ENCODE results near the gene OPA3.
"Not testable (repeated sequence)": the region's sequence is repeated elsewhere in the genome, so short reads cannot be mapped to it uniquely, and the experiment has no call there.

The OPA3 gene

DNA sequence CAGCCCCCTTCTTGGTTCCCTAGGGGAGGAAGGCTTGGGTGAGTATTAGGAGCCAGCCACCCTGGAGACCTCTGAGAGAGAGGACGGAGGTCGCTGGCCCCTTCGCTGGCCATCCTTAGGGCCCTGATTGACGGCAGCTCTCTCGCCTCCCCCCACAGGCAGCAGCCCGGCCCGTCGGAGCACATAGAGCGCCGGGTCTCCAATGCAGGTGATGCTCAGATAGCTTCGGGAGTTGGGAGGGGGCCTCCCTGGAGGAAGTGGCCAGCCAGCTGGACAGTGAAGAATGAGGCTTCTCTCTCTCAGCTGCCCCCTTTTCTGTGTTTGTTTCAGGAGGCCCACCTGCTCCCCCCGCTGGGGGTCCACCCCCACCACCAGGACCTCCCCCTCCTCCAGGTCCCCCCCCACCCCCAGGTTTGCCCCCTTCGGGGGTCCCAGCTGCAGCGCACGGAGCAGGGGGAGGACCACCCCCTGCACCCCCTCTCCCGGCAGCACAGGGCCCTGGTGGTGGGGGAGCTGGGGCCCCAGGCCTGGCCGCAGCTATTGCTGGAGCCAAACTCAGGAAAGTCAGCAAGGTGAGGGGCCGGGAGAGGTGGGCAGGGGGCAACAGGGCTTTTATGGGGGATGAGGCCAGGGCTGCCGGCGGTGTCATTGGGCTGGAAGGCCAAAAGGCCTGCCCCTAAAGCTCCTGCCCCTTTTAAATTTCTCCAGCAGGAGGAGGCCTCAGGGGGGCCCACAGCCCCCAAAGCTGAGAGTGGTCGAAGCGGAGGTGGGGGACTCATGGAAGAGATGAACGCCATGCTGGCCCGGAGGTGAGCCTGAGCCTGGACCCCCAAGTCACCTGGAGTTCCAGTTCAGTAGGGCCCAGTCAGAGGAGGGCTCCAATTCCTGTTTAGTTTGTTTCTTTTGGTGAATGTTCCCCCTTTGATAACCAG, 62.3 kb downstream of the OPA3 start:
- DNase-seq (ENCODE audit: low spot score) (no peak), FAIRE-seq (no peak)

DNA sequence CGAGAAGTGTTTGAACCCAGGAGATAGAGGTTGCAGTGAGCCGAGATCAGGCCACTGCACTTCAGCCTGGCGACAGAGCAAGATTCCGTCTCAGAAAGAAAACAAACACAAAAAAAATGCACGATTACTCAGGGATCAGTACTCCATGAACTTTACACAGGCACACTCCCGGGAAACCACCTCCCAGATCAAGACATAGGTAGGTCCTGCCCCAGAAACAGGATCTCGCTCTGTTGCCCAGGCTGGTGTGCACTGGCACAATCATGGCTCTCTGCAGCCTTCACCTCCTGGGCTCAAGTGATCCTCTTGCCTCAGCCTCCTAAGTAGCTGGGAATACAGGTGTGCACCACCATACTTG, 66.2 kb downstream of the OPA3 start:
- FAIRE-seq = no peak

DNA sequence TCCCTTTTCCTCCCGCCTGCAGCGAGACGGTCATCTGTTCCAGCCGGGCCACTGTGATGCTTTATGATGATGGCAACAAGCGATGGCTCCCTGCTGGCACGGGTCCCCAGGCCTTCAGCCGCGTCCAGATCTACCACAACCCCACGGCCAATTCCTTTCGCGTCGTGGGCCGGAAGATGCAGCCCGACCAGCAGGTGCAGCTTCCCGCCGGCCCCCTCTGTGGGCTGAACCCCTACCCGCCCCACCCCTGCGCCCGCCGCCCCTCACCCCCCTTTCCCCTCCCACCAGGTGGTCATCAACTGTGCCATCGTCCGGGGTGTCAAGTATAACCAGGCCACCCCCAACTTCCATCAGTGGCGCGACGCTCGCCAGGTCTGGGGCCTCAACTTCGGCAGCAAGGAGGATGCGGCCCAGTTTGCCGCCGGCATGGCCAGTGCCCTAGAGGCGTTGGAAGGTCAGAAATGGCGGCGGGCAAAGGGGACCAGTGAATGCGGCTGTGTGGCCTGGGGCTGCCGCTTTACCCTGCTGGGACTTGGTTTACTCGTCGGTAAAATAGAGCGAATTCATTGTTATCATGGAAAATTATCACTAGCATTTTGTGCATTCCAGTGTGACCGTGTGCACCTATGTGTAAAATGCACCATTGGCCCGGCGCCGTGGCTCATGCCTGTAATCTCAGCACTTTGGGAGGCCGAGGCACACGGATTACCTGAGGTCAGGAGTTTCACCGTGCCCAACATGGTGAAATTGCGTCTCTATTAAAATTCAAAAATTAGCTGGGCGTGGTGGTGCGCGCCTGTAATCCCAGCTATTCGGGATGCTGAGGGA, 66.7 kb downstream of the OPA3 start:
- FAIRE-seq = no peak

More for the DNA sequence above, 66.2 kb downstream of the OPA3 start:
- no peak for DNase-seq (ENCODE audit: low spot score)

DNA sequence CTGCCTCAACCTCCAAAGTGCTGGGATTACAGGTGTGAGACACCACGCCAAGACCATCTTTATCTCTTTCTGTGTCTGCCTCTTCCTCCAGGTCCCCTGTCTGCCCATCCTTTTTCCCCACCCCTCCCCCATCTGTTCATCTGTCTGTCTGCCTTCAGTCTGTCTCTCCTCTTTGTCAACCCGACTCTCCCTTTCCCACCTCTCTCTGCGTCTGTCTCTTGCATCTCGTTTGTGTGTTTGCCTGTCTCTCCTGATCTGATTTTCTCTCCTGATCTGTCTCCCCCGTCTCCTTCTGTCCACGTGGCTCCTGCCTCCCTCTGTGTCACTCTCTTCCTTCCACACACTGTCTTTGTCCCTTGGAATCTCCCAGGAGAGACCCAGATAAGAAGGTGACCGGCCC, 67.4 kb downstream of the OPA3 start:
- no peak for DNase-seq (ENCODE audit: low spot score)
- FAIRE-seq = no peak

More for the DNA sequence above, 66.7 kb downstream of the OPA3 start:
- DNase-seq (ENCODE audit: low spot score) = no peak

DNA sequence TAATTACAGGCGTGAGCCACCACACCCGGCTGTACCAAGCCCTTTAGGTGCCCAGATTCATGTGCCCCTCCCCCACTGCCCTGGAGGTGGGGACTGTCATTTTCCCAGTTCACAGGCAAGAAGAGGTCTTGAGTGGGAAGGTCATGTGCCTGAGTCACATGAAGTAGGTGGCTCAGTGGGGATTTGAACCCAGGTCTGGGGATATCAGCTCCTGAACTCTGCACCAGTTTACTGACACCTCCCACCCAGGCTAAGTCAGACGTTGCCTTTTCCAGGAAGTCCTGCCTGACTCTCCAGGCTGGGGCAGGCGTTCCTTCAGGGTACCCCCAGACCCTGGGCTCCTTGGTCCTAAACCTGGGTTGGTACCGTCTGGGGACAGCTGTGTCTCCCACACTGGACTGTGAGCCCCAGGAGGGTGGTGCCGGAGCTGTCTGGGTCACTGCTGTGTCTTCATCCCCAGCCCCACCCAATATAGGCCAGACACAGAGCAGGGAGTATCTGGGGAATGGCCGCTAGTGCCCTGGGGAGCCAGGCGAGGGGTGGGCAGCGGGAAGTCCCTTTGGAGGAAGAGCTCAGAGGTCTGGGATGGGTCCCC, 68.7 kb downstream of the OPA3 start:
- no peak for DNase-seq (ENCODE audit: low spot score)
- FAIRE-seq = no peak

DNA sequence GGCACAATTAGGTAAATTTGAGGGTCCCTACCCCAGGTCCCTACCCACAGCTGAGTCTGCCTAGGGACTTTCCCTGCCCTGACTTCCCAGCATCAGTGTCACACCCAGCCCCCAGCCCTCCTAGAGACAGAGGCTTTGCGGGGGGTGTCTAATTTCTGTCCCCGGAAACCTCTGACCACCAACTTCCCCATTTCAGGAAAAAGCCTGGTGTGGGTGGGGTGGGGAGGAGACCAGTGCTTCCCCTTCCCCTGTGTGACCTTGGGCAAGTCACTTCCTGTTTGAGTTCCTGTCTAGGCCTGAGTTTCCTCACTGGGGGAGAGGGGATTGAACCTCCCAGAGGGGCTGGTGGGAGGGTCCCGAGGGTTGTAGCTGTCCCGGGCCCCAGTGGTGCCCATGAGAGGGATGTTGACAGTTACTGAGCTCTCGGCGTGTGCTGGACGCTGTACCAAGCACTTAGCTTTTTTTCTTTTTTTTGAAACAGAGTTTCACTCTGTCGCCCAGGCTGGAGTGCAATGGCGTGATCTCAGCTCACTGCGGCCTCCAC, 69.4 kb downstream of the OPA3 start:
- DNase-seq (ENCODE audit: low spot score) (no peak), FAIRE-seq (no peak)

DNA sequence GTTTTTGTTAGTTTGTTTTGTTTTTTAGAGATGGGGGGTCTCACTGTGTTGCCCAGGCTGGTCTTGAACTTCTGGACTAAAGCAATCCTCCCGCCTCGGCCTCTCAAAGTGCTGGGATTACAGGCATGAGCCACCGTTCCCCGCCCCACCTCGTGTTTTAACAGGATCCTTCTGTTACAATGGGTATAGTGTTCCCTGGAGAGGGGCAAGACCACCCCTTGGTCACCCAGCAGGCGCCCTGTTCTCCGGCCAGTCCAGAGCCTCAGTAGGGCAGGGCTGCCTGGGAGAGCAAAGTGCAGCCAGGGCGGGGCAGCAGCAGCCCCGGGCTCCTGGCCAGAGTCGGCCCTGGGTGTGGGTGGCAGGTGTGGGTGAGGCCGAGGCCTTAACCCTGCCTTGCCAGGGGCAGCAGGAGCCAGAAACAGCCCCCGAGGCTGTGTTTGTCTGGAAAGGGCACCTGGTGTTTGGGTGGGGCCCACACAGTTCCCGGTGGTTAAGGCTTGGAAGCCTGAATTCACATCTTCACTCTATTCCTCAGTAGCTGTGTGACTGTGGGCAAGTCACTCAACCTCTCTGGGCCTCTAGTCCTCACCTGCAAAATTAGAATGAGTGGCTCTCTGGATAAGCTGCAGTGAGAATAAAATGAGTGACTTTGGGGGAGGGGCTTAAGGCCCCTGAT, 70.1 kb downstream of the OPA3 start:
- DNase-seq (ENCODE audit: low spot score) (no peak), FAIRE-seq (no peak)

DNA sequence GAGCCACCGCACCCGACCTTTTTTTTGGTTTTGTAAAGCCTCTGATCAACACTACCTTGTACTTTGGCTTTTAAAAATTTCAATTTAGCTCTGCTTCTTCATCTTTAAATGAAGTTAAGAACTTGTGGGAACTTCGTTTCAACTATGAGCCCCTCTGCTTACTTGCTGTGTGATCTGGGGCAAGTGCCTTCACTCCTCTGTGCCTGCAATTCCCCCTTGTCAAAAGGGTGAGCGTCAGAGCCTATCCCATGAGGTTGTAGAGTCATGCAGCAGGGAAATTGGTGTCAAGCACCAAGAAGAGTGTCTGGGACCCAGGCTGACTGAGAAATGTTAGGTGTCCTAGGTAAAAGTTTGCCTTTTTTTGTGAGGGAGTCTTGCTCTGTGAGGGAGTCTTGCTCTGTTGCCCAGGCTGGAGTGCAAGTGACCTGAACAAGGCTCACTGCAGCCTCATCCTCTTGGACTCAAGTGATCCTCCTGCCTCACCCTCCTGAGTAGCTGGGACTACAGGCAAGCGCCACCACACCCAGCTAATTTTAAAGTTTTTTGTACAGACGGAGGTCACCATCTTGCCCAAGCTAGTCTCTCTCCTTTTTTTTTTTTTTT, 71.6 kb downstream of the OPA3 start:
- FAIRE-seq (no peak), DNase-seq (ENCODE audit: low spot score) (no peak)

DNA sequence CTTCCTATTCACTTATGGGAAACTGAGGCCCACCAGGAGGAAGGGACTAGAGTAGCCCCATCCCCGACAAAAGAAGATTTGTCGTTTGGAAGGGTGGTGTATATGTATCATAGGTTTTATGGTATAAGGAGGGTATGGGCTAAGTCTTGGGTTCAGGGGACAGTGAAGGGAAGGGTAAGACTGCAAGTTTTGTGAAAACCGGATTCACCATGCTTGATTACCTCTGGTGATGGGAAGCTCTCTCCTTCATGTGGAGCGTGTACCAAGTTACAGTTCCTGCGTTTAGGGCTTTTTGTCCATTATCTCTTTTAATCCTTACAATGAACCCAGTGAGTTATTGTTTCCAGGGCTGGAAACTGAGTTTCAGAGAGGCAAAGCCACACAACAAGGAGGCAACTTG, 73.5 kb downstream of the OPA3 start:
- DNase-seq (ENCODE audit: low spot score) (no peak), FAIRE-seq (no peak)

DNA sequence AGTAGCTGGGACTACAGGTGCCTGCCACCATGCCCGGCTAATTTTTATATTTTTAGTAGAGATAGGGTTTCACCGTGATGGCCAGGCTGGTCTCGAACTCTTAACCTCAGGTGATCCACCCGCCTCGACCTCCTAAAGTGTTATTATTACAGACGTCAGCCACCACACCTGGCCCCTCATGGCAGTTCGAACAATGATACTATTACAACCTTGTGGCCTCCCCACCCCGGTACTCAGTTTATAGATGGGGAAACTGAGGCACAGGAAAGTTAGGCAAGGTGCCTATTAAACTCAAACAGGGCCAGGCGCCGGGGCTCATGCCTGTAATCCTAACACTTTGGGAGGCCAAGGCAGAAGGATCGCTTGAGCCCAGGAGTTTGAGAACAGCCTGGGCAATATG, 74.2 kb downstream of the OPA3 start:
- FAIRE-seq; DNase-seq (ENCODE audit: low spot score): not testable (repeated sequence)

DNA sequence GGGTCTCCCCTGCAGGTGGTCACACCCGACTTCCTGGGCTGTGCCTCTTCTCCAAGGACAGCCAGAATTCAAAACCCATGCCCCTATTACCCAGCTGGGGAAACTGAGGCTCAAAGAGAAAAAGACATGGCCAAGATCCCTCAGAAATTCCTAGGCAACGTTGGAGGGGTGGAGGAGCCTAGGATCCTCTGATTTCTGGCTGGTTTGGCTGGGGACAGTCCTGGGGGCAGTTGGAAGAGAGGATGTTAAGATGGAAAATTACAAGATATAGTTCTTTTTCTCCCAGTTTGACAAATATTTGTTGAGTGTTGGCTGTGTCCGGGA, 74.9 kb downstream of the OPA3 start:
- DNase-seq (ENCODE audit: low spot score) = no peak
- FAIRE-seq = no peak

DNA sequence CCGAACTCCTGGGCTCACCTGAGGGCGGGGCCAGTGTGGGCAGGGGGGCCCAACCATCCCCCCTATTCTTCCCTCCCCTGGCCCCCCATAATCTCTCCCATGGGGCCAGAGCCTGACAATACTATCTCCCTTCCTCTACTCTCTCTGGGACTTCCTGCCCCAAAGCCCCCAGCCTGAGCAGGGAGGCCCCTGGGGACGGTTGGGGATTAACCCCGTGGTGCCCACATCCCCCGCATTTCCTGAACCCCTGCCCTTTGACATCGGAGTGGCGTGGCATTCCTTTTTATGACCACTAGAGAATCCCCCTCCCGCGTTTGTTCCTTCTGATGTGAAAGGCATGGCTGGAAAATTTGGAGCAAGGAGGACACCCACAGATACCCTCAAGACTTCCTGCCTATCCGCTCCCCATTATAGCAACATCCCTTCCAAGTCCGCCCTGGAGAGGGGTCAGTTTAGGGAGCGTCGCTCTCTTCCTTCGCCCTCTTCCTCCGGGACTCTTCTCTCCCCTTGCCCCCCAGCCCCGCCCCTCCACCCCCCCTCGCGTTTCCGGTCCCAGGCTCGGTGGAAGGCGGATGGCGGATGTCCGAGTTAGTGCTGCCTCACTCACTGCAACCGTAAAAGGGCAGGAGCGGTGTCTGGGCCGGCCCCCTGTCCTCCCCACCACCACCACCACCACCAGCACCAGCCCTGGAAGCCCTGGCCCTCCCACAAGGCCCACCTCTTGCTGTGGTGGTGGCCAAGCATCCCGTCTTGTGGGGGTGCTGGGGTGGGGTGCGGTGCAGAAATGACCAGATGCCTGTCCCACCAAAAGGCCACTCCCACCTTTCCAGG, 75.5 kb downstream of the OPA3 start:
- DNase-seq (ENCODE audit: low spot score) (peak; percentile 74), FAIRE-seq (no peak)

DNA sequence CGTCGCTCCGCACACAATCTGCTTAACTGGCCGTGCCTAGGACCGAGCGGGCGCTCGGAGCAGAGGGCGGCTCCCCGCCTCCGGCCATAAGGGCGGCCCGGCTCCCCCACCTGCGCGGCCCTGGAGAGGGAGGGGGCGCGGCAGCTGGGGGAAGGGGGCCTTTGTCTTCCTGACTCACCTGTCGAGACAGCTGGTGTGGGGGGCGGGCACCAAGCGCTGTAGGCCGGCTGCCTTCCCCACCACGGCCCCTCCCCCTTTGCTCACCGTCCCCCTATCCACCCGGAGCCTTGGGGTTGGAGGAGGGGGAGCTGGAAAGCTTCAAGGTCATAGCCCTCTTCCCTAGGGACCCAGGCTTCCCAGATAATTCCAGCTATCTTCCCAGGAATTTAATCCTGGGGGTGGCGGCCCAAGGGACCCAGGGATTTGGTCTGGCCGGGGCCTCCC, 76.2 kb downstream of the OPA3 start:
- DNase-seq (ENCODE audit: low spot score) = no peak
- FAIRE-seq = no peak

DNA sequence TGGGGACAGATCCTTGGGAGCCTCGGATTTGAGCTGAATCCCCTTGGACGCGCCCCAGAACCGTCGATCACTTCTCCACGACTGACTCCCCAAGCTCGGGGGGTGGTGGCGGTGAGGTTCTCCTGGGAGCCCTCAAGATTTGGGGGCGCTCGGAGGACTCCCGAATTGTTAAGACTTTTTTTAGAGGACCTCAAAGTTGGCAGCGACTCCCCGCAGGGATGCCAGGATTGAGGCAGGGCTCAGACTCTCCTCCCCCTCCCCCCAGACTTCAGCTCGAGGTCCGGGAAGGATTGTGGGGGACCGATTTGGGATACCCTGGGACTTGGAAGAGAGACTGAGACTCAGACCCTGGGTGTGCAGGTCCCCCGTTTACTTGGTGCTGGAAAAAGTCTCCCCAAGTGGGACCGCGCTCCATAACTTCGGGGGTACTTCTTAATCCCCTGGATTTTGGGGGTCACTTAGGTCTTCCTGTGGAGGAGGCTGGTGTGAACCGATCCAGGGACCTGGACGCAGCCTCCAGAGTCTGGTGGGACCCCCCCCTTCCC, 76.7 kb downstream of the OPA3 start:
- DNase-seq (ENCODE audit: low spot score) = no peak
- no peak for FAIRE-seq

DNA sequence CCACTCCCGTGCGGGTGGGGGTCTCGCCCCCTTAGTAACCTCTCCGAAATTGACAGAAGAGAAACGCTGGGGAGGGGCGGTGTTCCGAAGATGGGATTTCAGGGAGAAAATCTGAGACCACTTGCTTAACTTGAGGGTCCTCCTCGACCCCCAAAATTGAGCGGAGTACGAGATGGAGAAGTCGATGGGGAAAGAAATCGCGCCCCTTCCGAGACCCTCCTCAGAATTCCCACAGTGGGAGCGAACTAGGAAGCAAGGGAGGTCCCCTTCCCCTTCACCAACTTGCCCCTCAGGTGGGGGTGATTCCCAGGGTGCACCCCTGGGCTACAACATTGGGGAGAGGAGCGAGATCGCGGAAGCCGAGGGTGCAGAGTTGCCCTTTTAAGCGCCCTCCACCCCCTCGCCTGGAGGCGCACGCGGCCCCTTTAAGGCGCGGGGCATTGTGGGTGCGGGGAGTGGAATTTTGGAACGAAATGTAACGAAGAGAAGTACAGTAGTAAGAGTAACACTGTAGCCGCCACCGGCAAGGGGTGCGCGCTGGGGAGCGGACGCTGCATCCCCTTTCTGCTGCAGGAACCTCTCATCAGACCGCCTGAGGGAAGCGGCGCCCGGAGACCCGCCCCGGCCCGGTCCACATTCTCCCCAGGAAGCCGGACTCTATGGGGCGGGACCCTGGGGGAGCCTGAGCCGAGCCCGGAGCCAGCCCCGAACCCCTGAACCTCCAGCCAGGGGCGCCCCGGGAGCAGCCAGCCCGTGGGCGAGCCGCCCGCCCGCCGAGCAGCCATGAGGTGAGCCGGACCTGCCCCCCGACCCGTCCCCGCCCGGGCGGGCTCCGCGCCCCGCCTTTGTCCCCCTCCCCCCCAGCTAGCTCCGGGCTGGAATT, 77.4 kb downstream of the OPA3 start, which contains the start of gene VASP:
Gene VASP, plus strand, starts transcription at position 491 of the 883 bp plus-strand sequence. Its CDS starts 293 bp downstream, at position 784.
- FAIRE-seq (no peak), DNase-seq (ENCODE audit: low spot score) (peak; percentile 82)

DNA sequence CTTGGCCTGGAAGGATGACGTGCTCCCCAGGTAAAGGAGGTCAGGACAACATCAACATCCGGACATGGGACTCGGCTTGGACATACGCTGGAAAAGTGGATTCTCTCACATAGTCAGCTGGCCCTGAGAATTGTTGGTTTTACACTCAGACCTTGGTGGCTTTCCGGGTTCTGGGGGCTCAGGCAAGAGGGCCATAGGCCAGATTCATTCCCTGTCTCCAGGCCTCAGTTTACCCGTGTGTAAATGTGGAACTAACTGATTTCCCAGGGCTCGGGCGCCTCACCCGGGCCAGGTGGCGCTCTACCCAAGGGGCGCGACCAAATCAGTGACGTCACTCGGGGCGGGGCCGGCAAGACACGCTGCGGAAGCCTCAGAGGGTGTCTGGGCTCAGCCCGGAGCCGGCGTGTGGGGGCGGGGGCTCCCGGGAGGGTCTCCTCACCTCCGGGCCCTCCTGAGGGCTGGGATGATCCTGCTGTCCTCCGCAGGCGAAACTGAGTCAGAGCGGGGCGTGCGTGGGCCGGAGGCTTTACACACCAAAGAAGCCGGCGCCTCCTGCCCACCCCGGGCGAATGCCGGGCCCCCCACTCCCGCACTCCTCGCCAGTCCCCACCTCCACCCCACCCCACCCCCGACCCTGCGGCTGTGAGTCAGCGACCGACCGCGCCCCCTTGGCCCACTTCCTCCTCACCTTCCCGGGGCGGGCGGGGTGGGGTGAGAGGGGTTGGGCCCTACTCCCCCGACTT, 78.2 kb downstream of the OPA3 start:
- no peak for FAIRE-seq
- peak; percentile 96 for DNase-seq (ENCODE audit: low spot score)

DNA sequence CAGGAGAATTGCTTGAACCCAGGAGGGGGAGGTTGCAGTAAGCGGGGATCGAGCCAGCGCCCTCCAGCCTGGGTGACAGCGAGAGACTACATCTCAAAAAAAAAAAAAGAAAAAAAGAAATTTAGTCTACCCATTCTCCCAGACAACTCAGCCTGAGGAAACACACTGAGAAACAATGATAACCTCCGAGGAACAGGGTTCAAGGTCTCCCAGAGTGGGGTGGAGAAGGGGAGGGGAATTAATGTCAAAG, 78.7 kb downstream of the OPA3 start:
- no peak for FAIRE-seq

More for the DNA sequence above, 78.7 kb downstream of the OPA3 start:
- DNase-seq (ENCODE audit: low spot score) = no peak
